HepG2 (cell line): ENCODE data around the gene HRG.

ENCODE experiments used
- CTCF ChIP-seq: sonication (generic); formaldehyde crosslinking; IDR thresholded peaks from 2 replicates; pipeline ENCODE4 v1.5.0; 2020; ENCODE audit warnings: mild to moderate bottlenecking, missing genetic modification reagents, moderate library complexity
- HINFP ChIP-seq: sonication (generic); formaldehyde crosslinking; IDR thresholded peaks from 2 replicates; pipeline ENCODE4 v1.4.0; 2020; ENCODE audit warnings: low read depth, mild to moderate bottlenecking, missing genetic modification reagents
- POLR2A ChIP-seq, 2 experiments: IDR thresholded peaks; 2 replicates each; pipeline ENCODE4 v1.6.1; 2011; ENCODE audit warnings: low read depth in 2 of 2, low read length in 2 of 2, mild to moderate bottlenecking in 1 of 2, moderate library complexity in 1 of 2; ENCODE audit not compliant: insufficient read depth in 1 of 2

- TF ChIP-seq CTCF (CRISPR knock-in tag) (no peak), POLR2A (IDR thresholded peaks at IDR 0.05; ENCODE audit: insufficient read depth in 1 of 2, low read depth in 2 of 2, low read length in 2 of 2) (no peak), HINFP (CRISPR knock-in tag) (no peak)
These were observed 47.7 kb downstream of the HRG start for GRCh38 chr3:186713499-186713898.
